GM12875 (cell line): ENCODE measurements around the gene IL32.

ENCODE experiments used
- H3K4me3 ChIP-seq: one replicate; pipeline ENCODE4 v1.5.1; 2011; ENCODE audit warnings: low read depth, low read length, control low read depth
- CTCF ChIP-seq: IDR thresholded peaks from 2 replicates; pipeline ENCODE4 v1.5.1; 2011; ENCODE audit warnings: low read depth, mild to moderate bottlenecking, control low read depth, inconsistent platforms, low read length, moderate library complexity, borderline replicate concordance; ENCODE audit not compliant: insufficient read depth

The IL32 gene

GRCh38 chr16:3029491-3030221, 35.8 kb upstream of the IL32 start:
- no peak overlapping the region for H3K4me3 ChIP-seq

GRCh38 chr16:3030222-3031212, 34.9 kb upstream of the IL32 start:
- no peak for TF ChIP-seq CTCF
- H3K4me3 ChIP-seq: no peak overlapping the region

More at GRCh38 chr16:3029491-3030221, 35.8 kb upstream of the IL32 start:
- no peak for TF ChIP-seq CTCF

DNA sequence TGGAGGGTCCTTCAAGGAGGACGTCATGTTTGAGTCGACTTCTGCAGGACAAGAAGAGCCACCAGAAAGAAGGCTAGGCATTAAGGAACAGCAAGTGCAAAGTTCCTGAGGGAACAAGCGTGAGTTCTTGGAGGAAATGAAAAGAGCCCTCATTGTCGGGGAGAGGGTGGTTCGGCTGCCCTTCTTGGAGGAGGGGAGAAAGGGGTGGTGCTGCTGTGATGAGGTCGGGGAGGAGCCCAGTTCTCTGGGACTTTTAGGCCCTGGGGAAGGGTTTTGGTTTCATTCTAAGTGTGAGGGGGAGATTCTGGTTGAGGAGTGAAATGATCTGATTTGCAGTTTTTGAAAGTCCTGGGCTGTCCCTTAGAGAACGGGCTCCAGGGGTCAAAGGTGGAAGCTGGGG, 32.8 kb upstream of the IL32 start:
- no peak for TF ChIP-seq CTCF
- no peak overlapping the region for H3K4me3 ChIP-seq

GRCh38 chr16:3035289-3035971, 30.0 kb upstream of the IL32 start:
- no peak for TF ChIP-seq CTCF
- no peak overlapping the region for H3K4me3 ChIP-seq

- H3K4me3 ChIP-seq: no peak overlapping the region
- TF ChIP-seq CTCF: no peak
Measured at GRCh38 chr16:3035972-3036725, 29.3 kb upstream of the IL32 start.

DNA sequence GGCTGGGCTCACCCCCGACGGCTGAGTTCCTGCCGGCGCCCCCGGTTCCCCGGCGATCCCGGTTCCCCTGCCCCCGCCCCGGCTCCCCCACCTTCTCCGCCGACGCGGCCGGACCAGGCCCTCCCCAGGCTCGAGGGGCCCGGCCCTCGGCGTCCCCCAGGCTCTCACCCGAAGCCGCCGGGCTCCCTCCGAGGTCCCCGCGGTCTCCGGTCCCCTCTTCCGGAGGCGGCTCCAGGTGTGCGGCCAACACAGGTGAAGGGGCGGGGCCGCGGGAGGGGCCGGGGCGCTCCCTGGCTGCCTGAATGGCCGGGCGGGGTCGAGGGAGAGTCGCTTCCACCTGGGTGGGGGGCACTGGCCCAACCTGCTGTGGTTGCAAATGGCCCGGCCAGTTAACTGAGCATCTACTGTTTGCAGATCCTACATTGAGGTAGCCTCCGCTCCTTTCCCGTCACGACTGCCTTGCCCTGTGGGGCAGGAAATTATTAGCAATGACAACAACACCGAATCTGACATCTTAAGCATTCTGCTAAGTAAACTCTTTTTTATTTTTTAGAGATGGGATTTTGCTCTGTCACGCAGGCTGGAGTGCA, 28.6 kb upstream of the IL32 start, which contains the start of gene BICDL2:
Gene BICDL2 (minus strand): TSS at position 219 of the 590 bp plus-strand sequence. CDS start 1,448 bp downstream, outside the sequence.
- no peak for TF ChIP-seq CTCF
- no peak within 1 kb of the TSS for H3K4me3 ChIP-seq
